HL-60/S4 treated with phorbol 12-myristate 13-acetate at 8.2 ng/mL for 4 days and 3 days (cell line): Measurements from ENCODE around the gene ADCY2.

Experiments used
- in situ Hi-C: fragments of 300-500 bp; cut with MboI; formaldehyde crosslinking; loops from 2 replicates; pipeline ENCODE4 v1.15.0; 2022; ENCODE audit warnings: low sequenced_read_pairs

ADCY2 gene

GRCh38 chr5:7395947-7396712 lies at the start of gene ADCY2:
Gene ADCY2 (plus strand): TSS chr5:7396138. CDS start chr5:7396297, 159 bp downstream.
- in situ Hi-C loops, result no loop called here

GRCh38 chr5:7347377-7347776 lies 48.6 kb upstream of the ADCY2 start:
- in situ Hi-C loops, result no loop called here

GRCh38 chr5:7348168-7348854 lies 47.6 kb upstream of the ADCY2 start:
- in situ Hi-C loops, result no loop called here

GRCh38 chr5:7361593-7361992 lies 34.3 kb upstream of the ADCY2 start:
- in situ Hi-C loops, result no loop called here

- in situ Hi-C loops, result no loop called here
Observed at GRCh38 chr5:7363067-7363677, 32.8 kb upstream of the ADCY2 start.

- in situ Hi-C loops, result no loop called here
Observed at GRCh38 chr5:7364226-7364875, 31.6 kb upstream of the ADCY2 start.

GRCh38 chr5:7367780-7368179 lies 28.2 kb upstream of the ADCY2 start:
- in situ Hi-C loops, result no loop called here

- in situ Hi-C loops, result no loop called here
Observed at GRCh38 chr5:7372399-7372798, 23.5 kb upstream of the ADCY2 start.

GRCh38 chr5:7374186-7374585 lies 21.8 kb upstream of the ADCY2 start:
- in situ Hi-C loops, result no loop called here

GRCh38 chr5:7375457-7375856 lies 20.5 kb upstream of the ADCY2 start:
- in situ Hi-C loops, result no loop called here

GRCh38 chr5:7376871-7377270 lies 19.1 kb upstream of the ADCY2 start:
- in situ Hi-C loops, result no loop called here

- in situ Hi-C loops, result no loop called here
Observed at GRCh38 chr5:7377761-7378160, 18.2 kb upstream of the ADCY2 start.

GRCh38 chr5:7382588-7382987 lies 13.3 kb upstream of the ADCY2 start:
- in situ Hi-C loops, result no loop called here

- in situ Hi-C loops, result no loop called here
Observed at GRCh38 chr5:7385681-7386080, 10.3 kb upstream of the ADCY2 start.

GRCh38 chr5:7388553-7388952 lies 7.4 kb upstream of the ADCY2 start:
- in situ Hi-C loops, result no loop called here

GRCh38 chr5:7391215-7391614 lies 4.7 kb upstream of the ADCY2 start:
- in situ Hi-C loops, result no loop called here

- in situ Hi-C loops, result no loop called here
Observed at GRCh38 chr5:7391814-7392692, 3.9 kb upstream of the ADCY2 start.

- in situ Hi-C loops, result no loop called here
Observed at GRCh38 chr5:7392693-7393024, 3.3 kb upstream of the ADCY2 start.

GRCh38 chr5:7393921-7394799 lies 1.8 kb upstream of the ADCY2 start:
- in situ Hi-C loops, result no loop called here
